Gastroesophageal sphincter (tissue), 4 donors: ENCODE results near the gene ALDH3A2. TPM values are rescaled to one million over a fixed set of nuclear protein-coding genes. Genes with fewer than 3 reads are reported as not detected.

Source experiments
- ATAC-seq: fragments of 150-250 bp; one replicate; pipeline ENCODE4 v1.9.1; 2016; ENCODE audit warnings: mild to moderate bottlenecking, moderate library complexity
- H3K27ac ChIP-seq, 4 donors: fragments of 200-600 bp; sonication (generic) in 3 of 4; 1 replicate in 3 of 4; 2 replicates in 1 of 4; pipeline ENCODE4 v1.5.1; 2016 to 2019
- H3K27me3 ChIP-seq: fragments of 200-600 bp; sonication (generic); one replicate; pipeline ENCODE4 v1.5.1; 2019
- H3K36me3 ChIP-seq, 2 donors: fragments of 200-600 bp; sonication (generic); one replicate each; pipeline ENCODE4 v1.5.1; 2019; ENCODE audit warnings: control low read depth in 1 of 2
- H3K4me1 ChIP-seq, 3 donors: fragments of 200-600 bp; sonication (generic); 1 replicate in 2 of 3; 2 replicates in 1 of 3; pipeline ENCODE4 v1.5.1; 2016 to 2019; ENCODE audit warnings: control low read depth in 2 of 3
- H3K4me3 ChIP-seq, 2 donors: fragments of 200-600 bp; sonication (generic); one replicate each; pipeline ENCODE4 v1.5.1; 2019; ENCODE audit warnings: mild to moderate bottlenecking in 1 of 2, moderate library complexity in 1 of 2
- H3K9me3 ChIP-seq, 3 donors: fragments of 200-600 bp; sonication (generic); one replicate each; pipeline ENCODE4 v1.5.1; 2017 to 2019; ENCODE audit warnings: control low read depth in 2 of 3
- CTCF ChIP-seq, 4 experiments: fragments of 200-600 bp in 2 of 4; fragments of 450-650 bp in 2 of 4; sonication (generic) in 1 of 4; IDR thresholded peaks; one replicate each; pipeline ENCODE4 v1.5.1; 2017 to 2019; ENCODE audit warnings: antibody characterized with exemption in 4 of 4, mild to moderate bottlenecking in 2 of 4, moderate library complexity in 2 of 4
- EP300 ChIP-seq: sonication (generic); formaldehyde crosslinking; IDR thresholded peaks from one replicate; pipeline ENCODE4 v1.6.1; 2017; ENCODE audit warnings: antibody characterized with exemption, mild to moderate bottlenecking
- POLR2A ChIP-seq, 2 donors: fragments of 450-650 bp; IDR thresholded peaks; one replicate each; pipeline ENCODE4 v1.6.1; 2017; ENCODE audit warnings: antibody characterized with exemption in 2 of 2, mild to moderate bottlenecking in 2 of 2, moderate library complexity in 1 of 2
- POLR2AphosphoS5 ChIP-seq: sonication (generic); formaldehyde crosslinking; IDR thresholded peaks from one replicate; pipeline ENCODE4 v1.6.1; 2017; ENCODE audit warnings: antibody characterized with exemption
- WGBS, 2 donors: methylation state at CpG; one replicate each; pipeline ENCODE4 v1.1.5; 2018; ENCODE audit warnings: low coverage in 1 of 2; 5-methylcytosine and 5-hydroxymethylcytosine counted together
- total RNA-seq, 4 donors: library from RNA; depleted of rRNA; stranded (reverse); fragments of >200 nt; gene quantifications; one replicate each; pipeline ENCODE4 v1.1.0, GENCODE V29; 2016

Gene ALDH3A2
- total RNA-seq, 4 donors from 2014 or later, result 61.9 to 162 (median 124) TPM

DNA sequence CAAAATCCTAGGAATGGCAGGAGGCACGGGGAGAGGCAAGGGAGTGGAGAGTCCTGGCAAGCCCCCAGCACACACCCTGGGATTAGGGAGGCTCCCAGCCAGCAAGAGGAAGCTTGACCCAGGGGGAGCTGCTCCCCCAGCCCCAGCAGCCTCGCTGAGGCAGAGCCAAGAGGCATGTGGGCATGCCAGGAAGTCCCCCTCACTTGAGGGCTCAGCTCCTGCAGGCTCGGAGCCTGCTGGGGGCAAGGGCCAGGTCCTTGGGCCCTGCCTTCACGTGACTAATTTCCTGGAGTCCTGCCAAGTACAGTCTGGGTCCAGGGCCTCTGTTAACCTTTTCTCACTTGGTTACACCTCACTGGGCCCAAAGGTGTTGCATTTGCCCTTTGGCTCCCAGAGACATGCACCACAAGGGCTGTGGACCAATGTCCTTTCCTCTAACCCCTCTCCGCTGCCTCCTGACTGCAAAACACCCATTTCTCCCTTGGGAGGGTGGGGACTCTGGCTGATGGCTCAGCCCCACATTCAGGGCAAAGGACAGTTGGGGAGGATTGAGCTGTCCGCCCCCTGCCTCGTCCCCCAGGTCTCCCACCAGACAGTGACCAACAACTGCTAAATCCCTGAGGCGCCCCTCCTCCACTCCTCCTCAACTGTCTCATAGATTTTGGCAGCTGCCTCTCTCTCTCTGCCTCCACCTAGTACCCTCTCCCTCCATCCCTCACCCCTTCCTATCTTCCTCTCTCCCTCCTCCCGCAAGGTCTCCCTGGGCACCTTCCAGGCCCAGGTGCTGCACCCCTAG lies 72.3 kb downstream of the ALDH3A2 start:
- TF ChIP-seq EP300 (no peak), CTCF (IDR thresholded peaks at IDR 0.05) (no peak), POLR2AphosphoS5 (no peak)
- H3K4me3 ChIP-seq, result no peak overlapping the region
- no peaks in the 10 kb centered on the region for H3K9me3 ChIP-seq
- H3K4me1 ChIP-seq, result peaks cover 0 to 20% (median 5%) of the 10 kb centered on the region in 3 donors
- H3K27ac ChIP-seq, result no peak overlapping the region
- no peaks in the 10 kb centered on the region for H3K36me3 ChIP-seq
- ATAC-seq, result no peak
- WGBS, 2 donors, result 73 to 100% methylated on average over 2 to 7 of the region's 9 CpGs
- H3K27me3 ChIP-seq, result no peaks in the 10 kb centered on the region

DNA sequence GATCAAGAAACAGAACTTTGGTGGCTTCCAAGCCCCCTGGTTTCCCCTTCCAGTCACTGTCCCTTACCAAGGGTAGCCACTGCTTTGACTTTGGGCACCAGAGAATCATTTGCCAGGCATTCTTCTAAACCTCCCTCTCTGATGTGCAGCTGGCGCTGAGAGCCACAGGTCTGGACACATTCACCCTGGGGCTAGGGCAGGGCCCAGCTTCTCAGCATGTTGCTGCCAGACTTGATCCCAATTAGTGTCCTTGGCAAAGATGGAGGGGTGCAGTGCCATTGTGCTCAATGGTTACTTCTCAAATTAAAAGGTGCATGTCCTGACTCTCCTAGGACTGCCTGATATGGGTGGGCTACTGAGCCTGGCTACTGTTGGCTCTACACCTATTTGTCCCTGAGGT lies 75.4 kb downstream of the ALDH3A2 start:
- no peaks in the 10 kb centered on the region for H3K27me3 ChIP-seq
- peak overlapping the region in 1 of 2 donors; percentile 45 for H3K4me3 ChIP-seq
- H3K4me1 ChIP-seq, result peaks cover 4 to 51% (median 28%) of the 10 kb centered on the region in 3 donors
- H3K9me3 ChIP-seq, result no peaks in the 10 kb centered on the region
- TF ChIP-seq EP300, result no peak
- no peaks in the 10 kb centered on the region for H3K36me3 ChIP-seq
- peak overlapping the region in 2 of 4 donors; percentile 60 to 74 for H3K27ac ChIP-seq
- no CpG with 5 or more reads among the region's 1 CpG for WGBS, 2 donors
- ATAC-seq, result no peak

DNA sequence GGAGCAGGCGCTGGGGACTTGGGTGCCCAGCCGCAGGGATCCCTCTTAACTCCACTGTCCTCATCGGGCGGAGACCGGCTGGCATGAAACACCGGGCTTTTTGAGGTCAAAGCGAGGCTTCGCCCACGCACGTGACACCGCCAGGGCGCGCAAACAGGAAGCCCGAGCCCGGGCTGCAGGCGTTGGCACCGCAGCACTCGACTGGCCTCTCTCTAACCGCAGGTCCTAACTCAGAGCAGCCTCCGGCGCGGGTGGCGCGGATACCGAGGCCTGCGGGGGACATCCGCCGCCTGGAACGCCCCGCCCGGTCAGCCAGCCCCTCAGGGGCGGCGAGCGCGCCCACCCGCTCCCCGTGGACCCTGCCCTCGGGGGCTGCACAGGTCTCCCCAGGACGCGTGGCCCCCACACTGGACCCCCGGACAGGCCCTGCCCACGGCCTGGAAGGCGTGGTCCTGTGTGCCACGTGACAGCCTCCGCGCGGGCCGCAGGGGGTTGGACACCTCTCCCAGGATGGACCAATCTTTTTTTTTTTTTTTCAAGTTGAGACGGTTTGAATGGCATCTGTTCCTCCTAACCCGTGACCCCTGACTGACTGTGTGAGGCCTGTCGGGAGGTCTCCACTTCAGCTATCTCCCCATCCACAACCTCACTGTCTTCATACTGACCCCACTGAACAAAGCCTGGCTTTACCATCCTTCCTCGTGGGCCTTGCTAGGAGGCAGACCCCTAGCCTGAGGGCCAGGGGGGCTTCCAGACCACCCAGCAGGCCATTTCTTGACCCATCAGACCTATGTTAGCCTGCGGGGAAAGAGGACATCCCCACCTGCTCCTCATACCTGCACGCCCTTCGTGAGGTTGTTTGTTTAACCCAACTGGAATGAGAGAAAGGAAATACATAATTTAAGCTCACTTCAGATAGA lies 76.2 kb downstream of the ALDH3A2 start:
- ATAC-seq, result no peak
- H3K9me3 ChIP-seq, result no peaks in the 10 kb centered on the region
- TF ChIP-seq EP300 (no peak), POLR2AphosphoS5 (no peak), POLR2A (IDR thresholded peaks at IDR 0.05) (peak; percentile 24 to 36), CTCF (IDR thresholded peaks at IDR 0.05) (no peak)
- 77 to 100% methylated on average over 2 to 13 of the region's 55 CpGs for WGBS, 2 donors
- peaks cover 4 to 59% (median 28%) of the 10 kb centered on the region in 3 donors for H3K4me1 ChIP-seq
- H3K27me3 ChIP-seq, result no peaks in the 10 kb centered on the region
- H3K27ac ChIP-seq, result peak overlapping the region in 2 of 4 donors; percentile 60 to 74
- no peaks in the 10 kb centered on the region for H3K36me3 ChIP-seq
- peak overlapping the region in 1 of 2 donors; percentile 45 for H3K4me3 ChIP-seq

DNA sequence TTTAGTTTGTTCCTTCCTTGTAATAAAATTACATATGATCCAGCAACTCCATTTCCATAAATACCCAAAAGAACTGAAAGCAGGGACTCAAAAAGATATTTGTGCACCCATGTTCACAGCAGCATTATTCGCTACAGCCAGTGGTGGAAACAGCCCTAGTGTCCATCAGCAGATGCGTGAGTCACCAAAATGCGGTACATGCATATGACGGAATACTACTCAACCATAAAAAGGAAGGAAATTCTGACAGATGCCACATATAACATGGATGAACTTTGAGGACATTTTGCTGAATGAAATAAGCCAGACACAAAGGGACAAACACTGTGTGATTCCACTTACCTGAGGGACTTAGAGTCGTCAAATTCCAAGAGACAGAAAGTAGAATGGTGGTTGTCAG lies 76.9 kb downstream of the ALDH3A2 start:
- 88 to 94% methylated on average over 5 of the region's 5 CpGs for WGBS, 2 donors
- Histone ChIP-seq H3K27ac (peak overlapping the region in 1 of 4 donors; percentile 90), H3K4me1 (peaks cover 4 to 58% (median 26%) of the 10 kb centered on the region in 3 donors), H3K27me3 (no peaks in the 10 kb centered on the region), H3K36me3 (no peaks in the 10 kb centered on the region), H3K9me3 (no peaks in the 10 kb centered on the region), H3K4me3 (no peak overlapping the region)
- ATAC-seq, result no peak
- TF ChIP-seq EP300 (no peak), POLR2AphosphoS5 (no peak), CTCF (IDR thresholded peaks at IDR 0.05) (no peak), POLR2A (IDR thresholded peaks at IDR 0.05) (no peak)

DNA sequence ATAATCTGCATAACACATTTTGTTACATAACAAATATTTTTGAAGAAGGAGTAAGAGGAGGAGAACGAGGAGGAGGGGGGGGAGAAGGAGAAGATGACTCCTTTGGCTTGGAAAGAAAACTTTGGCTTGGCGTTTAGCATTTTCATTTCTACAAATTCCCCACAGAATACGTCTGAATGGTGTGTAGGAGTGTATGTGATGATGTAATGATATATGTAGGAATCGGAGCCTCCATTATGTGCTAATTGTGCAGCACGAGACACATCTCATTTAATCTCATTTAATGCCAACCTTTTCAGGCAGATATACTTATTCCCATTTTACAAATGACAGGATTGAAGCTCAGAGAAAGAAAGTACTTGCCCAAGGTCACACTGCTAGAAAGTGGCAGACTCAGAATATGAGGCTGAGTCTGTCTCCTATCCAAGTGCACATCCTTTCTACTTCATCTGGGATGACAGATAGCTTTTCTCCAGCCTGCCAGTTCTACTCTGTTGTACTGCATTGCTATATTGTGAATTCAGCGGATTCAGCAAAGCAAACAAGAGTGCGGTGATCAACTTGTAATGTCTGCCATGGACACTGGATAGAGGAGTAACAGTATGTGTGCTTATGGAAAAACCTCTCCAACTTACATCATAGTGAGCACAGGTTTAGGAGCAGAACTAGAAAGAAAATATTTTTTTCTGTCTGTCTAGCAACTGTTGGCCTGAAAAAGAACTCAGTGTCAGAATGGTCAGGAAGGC lies 78.3 kb downstream of the ALDH3A2 start:
- H3K36me3 ChIP-seq, result no peaks in the 10 kb centered on the region
- H3K4me3 ChIP-seq, result no peak overlapping the region
- H3K27ac ChIP-seq, result peak overlapping the region; percentile 77 to 91 (median 88)
- H3K4me1 ChIP-seq, result peaks cover 4 to 54% (median 23%) of the 10 kb centered on the region in 3 donors
- ATAC-seq, result peak; percentile 4
- TF ChIP-seq POLR2AphosphoS5 (no peak), CTCF (IDR thresholded peaks at IDR 0.05) (no peak), EP300 (no peak), POLR2A (IDR thresholded peaks at IDR 0.05) (no peak)
- H3K27me3 ChIP-seq, result no peaks in the 10 kb centered on the region
- 53 to 63% methylated on average over 6 to 7 of the region's 7 CpGs for WGBS, 2 donors
- H3K9me3 ChIP-seq, result no peaks in the 10 kb centered on the region
